HG03521 (cell line): ENCODE results near the gene MYO1D.

ENCODE experiments used
- ATAC-seq: cut with Tn5 transposase; IDR thresholded peaks from one replicate; pipeline ENCODE4 v1.9.1; 2021; ENCODE audit warnings: mild to moderate bottlenecking, moderate library complexity; ENCODE audit not compliant: unreplicated experiment

The MYO1D gene

GRCh38 chr17:32591405-32591804 is 285.5 kb downstream of the MYO1D start:
- ATAC-seq = no peak

GRCh38 chr17:32590974-32591373 is 285.9 kb downstream of the MYO1D start:
- no peak for ATAC-seq

- ATAC-seq = no peak
Measured at GRCh38 chr17:32588982-32589381, 287.9 kb downstream of the MYO1D start.

- no peak for ATAC-seq
Measured at GRCh38 chr17:32588135-32588534, 288.8 kb downstream of the MYO1D start.

- no peak for ATAC-seq
Measured at GRCh38 chr17:32586666-32587065, 290.3 kb downstream of the MYO1D start.

GRCh38 chr17:32584792-32585191 is 292.1 kb downstream of the MYO1D start:
- no peak for ATAC-seq

GRCh38 chr17:32583053-32583452 is 293.9 kb downstream of the MYO1D start:
- no peak for ATAC-seq

- ATAC-seq = no peak
Measured at GRCh38 chr17:32575852-32576251, 301.1 kb downstream of the MYO1D start.

GRCh38 chr17:32570081-32570396 is 306.9 kb downstream of the MYO1D start:
- no peak for ATAC-seq

- no peak for ATAC-seq
Measured at GRCh38 chr17:32569171-32570080, 307.5 kb downstream of the MYO1D start.

- ATAC-seq = no peak
Measured at GRCh38 chr17:32568705-32569104, 308.2 kb downstream of the MYO1D start.

GRCh38 chr17:32567511-32567910 is 309.4 kb downstream of the MYO1D start:
- no peak for ATAC-seq

- no peak for ATAC-seq
Measured at GRCh38 chr17:32567086-32567485, 309.8 kb downstream of the MYO1D start.

- no peak for ATAC-seq
Measured at GRCh38 chr17:32566303-32566702, 310.6 kb downstream of the MYO1D start.

GRCh38 chr17:32565401-32565800 is 311.5 kb downstream of the MYO1D start:
- no peak for ATAC-seq

GRCh38 chr17:32564325-32564724 is 312.6 kb downstream of the MYO1D start:
- ATAC-seq = no peak

GRCh38 chr17:32563583-32563982 is 313.3 kb downstream of the MYO1D start:
- ATAC-seq = no peak

GRCh38 chr17:32558997-32559650 is 317.8 kb downstream of the MYO1D start:
- peak; percentile 94 for ATAC-seq

GRCh38 chr17:32558326-32558955 is 318.5 kb downstream of the MYO1D start:
- no peak for ATAC-seq

GRCh38 chr17:32555611-32556310 is 321.2 kb downstream of the MYO1D start:
- no peak for ATAC-seq

GRCh38 chr17:32553168-32553567 is 323.8 kb downstream of the MYO1D start:
- ATAC-seq = no peak
